ENCODE measurements around the gene PML.

PML gene

DNA sequence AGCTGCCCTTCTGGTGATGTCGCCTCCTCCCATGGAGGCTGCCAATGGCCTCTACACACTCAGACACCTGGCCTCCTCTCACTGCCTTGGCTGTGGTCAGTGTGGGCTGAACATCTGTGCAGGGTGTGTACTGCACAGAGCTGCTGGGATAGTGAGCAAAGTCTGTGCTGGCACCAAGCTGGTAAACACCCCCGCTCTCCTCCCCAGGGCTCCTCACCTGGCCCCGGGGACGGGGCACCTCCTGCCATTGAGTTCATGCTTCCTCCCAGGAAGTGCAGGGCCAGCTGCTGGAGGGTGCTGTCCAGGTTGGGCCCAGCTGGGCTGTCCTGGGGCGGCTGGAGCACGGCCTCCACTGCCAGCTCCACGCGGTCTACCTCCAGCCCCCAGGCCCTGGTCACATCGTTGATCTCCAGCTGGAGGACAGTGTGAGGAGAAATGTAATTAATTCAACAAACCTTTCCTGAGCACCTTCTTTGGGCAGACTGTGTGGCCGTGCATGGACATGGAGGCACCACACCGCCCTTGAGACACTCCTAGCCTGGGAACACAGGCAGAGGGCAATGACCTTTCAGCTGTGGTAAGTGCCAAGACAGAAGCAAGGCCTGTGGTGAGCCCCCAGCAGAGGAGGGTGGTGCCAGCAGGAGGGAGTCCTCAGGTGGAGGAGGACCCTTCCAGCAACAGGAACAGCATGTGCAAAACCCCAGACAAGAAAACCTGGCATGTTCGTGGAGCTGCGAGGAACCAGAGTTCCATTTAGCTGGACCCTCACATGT lies 9.2 kb upstream of the PML start:
- peak; percentile 86 for DNase-seq (ENCODE audit: low spot score)

- DNase-seq (ENCODE audit: low spot score): peak; percentile 76
These were observed 8.3 kb upstream of the PML start for GRCh38 chr15:73986055-73986775.

DNA sequence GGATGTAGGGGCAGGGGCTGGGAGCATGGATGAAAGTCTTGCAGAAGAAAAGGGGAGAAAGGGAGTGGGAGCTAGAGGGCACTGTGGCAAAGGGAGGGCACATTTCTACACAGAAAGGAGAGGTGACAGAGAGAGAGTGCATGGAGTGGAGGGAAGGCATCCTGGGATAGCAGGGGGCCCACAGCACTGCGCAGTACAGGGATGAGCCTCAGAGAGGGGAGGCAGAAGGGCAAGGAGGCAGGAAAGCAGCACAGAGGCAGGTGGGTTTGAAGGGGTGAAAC lies 7.8 kb upstream of the PML start:
- DNase-seq (ENCODE audit: low spot score): no peak

DNA sequence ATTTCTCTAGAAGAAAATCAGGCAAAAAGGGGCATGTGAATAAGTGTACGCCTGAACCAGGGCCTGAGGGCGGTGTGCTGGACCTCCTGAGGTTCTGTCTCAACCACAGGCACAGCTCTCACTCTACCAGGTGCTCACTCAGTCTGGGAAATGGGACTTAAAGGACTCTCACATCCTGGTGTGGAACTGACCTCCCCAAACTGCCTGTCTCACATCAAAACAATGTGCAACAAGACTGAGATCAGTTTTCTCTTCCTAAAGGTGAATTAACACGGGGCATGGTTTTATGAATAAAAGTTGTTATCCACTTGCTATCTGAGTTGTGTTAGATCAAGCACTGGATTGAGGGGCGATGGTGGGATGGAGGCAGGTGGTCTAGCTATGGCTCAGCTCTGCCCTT lies 7.3 kb upstream of the PML start:
- DNase-seq (ENCODE audit: low spot score): peak; percentile 60

GRCh38 chr15:73987681-73988444 lies 6.7 kb upstream of the PML start:
- peak; percentile 98 for DNase-seq (ENCODE audit: low spot score)

DNA sequence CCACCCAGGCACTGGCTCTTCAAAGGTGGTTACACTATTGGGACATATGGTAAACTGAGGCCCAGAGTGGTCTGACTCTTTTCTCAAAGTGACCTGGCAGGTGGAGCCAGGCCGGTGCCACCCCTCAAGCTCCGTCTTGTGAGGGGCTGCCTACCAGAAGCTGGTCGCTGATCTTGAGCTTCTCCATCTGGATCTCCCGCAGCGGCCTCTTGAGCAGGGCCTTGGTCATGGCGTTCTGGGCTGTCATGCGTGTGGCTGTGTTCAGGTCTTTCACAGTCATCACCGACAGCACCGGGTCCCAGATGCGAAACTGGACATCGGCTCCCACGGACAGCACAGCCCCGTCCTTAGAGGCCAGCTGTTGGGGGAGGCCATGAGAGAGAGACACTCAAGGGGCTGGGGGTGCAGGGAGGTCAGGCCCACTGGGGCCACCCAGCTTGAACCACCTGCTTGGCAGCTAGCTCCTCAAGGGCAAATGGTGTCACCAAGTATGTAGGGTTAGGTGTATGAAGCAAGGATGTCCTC lies 6.0 kb upstream of the PML start:
- DNase-seq (ENCODE audit: low spot score): no peak

DNA sequence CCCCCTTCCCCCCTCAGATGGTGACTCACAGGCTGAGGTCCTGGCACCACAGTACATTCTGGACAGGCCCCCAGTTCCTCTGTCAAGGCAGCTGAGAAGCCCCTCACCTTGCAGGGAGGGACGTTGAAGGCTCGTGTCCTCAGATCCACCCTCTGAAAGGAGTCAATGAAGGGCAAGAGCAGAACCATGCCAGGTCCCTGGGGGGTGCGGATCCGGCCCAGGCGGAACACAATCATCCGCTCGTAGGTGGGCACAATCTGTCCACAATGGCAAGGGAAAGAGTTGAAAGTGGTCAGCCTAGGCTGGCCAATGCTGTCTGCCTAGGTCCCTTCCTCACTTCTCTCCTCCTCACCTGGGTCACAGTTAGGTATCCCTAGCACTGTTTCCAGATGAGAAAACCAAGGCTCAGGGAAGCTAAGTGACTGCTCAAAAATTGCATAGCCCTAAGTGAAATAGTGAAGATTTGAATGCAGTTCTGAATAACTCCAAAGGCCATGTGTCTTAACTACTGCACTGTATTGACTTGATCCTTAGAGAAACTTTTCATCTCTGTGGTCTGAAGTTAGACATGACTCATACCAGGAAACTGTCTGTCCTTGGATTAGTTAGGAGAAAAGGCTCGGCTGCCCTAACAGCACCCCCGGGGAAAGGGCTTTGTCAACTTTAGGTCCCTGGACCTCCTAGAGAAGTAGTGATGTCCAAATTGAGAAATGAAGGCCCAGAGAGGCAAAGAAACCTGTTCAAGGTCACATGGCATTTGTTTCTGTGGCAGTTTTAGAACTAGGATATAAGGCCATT lies 5.3 kb upstream of the PML start:
- peak; percentile 95 for DNase-seq (ENCODE audit: low spot score)

DNA sequence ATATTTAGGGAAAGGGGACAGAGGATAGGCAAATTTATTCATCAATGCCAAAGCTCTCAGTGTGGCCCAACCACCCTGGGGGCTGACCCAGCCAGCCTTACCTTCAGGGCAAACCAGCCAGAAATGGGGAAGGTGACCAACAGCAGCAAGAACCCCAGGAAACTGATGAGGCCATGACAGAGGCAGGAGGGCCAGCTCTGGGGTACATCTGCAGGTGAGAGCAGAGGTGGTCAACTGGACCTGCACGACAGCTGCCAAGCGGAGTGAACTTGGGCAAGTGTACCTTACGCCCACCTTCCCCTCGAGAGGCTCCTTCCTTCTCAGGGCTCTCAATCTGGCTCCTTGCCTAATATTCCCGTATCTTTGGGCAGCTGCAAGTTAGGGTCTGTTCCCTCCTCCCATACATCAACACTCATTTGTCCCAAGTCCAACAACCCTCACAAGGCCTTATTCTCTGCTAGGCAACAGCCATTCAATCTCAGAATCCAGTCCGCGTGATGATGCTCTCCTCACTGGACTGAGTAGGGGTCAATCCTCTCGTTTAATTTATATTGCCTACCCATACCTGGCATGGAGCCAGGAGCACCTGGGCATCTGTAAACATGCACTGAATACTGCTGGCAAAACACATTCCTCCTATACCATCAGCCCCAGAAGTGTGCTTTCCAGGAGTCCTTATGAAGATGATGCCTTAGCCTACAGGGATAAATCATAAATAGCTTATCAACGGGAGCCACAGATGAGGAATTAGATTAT lies 4.1 kb upstream of the PML start:
- no peak for DNase-seq (ENCODE audit: low spot score)

- peak; percentile 47 for DNase-seq (ENCODE audit: low spot score)
These were observed 3.3 kb upstream of the PML start for GRCh38 chr15:73991260-73991659.

- peak; percentile 96 for DNase-seq (ENCODE audit: low spot score)
These were observed 2.6 kb upstream of the PML start, which contains the start of gene STOML1 for GRCh38 chr15:73991726-73992593. TSS of gene STOML1 (minus strand) at chr15:73992295. CDS start at chr15:73992223, 72 bp downstream.

GRCh38 chr15:73992594-73992898 lies 2.0 kb upstream of the PML start:
- no peak for DNase-seq (ENCODE audit: low spot score)

- no peak for DNase-seq (ENCODE audit: low spot score)
These were observed 1.1 kb upstream of the PML start for GRCh38 chr15:73993211-73993994.

GRCh38 chr15:73994912-73995622 lies 551 bp downstream of the PML start:
- peak; percentile 20 for DNase-seq (ENCODE audit: low spot score)

DNA sequence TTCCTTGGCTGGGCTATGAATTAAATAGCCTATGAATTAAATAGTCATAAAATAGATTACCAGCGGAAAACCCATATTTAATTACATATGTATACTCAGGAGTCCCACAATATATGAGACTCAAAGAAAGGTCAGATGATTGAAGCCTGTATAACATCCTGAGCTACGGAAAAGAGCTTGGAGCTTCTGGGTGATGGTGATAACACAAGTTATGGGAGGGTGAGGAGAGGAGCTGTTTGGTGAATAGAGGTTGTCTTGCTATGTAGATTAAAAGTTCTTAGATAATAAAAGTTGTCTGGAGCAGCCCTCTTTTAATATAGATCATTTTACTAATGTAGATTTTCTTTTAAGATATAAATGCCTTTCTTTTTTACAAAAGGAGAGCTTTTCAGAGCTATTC lies 1.8 kb downstream of the PML start:
- no peak for DNase-seq (ENCODE audit: low spot score)

GRCh38 chr15:73996939-73997338 lies 2.4 kb downstream of the PML start:
- DNase-seq (ENCODE audit: low spot score): peak; percentile 46

DNA sequence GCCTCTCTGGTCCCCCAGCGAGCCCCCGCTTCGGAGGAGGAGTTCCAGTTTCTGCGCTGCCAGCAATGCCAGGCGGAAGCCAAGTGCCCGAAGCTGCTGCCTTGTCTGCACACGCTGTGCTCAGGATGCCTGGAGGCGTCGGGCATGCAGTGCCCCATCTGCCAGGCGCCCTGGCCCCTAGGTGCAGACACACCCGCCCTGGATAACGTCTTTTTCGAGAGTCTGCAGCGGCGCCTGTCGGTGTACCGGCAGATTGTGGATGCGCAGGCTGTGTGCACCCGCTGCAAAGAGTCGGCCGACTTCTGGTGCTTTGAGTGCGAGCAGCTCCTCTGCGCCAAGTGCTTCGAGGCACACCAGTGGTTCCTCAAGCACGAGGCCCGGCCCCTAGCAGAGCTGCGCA lies 3.5 kb downstream of the PML start:
- DNase-seq (ENCODE audit: low spot score): no peak

DNA sequence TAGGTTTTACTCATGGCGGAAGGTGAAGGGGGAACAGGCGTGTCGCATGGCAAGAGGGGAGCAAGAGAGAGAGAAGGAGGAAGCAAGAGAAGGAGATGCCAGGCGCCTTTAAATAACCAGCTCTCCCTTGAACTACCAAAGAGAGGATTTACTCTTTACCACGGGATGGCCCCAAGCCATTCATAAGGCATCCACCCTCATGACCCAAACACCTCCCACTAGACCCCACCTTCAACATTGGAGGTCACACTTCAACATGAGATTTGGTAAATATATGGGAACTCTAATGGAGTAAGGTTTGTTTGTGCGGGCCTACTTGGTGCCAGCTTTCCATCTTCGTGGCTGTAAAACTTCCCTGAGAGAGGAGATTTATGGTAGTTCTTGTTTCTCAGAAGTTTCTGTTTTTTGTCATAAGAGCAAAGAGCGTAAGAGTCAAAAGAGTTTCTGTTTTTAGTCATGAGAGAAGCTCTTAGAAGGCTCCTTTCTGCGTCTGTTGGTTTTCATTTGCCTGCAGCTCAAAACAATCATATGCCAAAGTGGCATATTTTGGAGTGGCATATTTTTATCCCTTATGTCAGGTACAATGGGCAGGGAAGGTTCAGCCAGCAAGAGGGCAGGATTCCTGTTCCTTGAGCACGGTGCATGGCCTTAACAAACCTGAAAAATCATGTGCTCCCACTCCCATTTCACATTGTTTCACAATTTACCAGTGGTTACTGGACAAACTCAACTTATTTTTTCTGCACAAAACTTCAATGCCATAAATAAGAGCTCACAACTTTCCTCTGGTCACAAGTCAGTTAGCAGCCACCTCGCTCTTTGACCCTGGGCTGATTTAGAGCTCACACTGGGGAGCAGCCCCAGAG lies 12.5 kb downstream of the PML start:
- no peak for DNase-seq (ENCODE audit: low spot score)

DNA sequence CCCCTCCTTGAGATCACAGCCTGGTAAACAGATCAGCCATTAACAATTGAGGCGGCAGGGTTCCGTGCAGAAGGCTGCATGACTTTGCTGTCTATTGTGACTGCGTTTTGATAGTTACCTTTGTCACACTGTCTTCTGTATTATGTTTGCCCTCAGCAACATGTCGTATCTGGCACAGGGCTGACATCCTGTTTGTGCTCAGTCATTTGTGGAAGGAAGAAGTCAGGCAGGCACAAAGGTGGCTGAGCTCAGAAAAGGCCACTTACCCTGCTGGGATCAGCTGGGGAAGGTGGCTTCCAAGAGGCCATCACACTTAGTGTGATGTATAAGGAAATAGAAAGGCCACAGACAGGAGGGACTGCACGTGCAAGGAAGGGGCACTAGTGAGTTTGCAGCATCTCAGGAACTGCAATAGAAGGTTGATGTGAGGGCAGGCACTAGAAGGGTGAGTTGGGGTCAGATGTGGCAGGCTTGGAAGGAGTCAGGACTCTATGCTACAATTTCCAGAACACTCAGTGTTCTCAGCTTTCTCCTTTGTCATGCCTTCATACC lies 13.4 kb downstream of the PML start:
- DNase-seq (ENCODE audit: low spot score): peak; percentile 44

All from kidney tubule cell (primary cell).